SK-N-SH (cell line): Measurements from ENCODE around the gene KASH5.

Source experiments
- POLR2AphosphoS5 ChIP-seq: IDR thresholded peaks from 2 replicates; pipeline ENCODE4 v1.6.1; 2012; ENCODE audit warnings: low read depth, low read length
- TCF12 ChIP-seq: IDR thresholded peaks from 2 replicates; pipeline ENCODE4 v1.4.0; 2012

GRCh38 chr19:49442354-49442753 lies 54.3 kb downstream of the KASH5 start:
- TF ChIP-seq TCF12 (no peak), POLR2AphosphoS5 (no peak)
